WERI-Rb-1 (cell line): ENCODE results near the gene HAUS6.
"Not testable (repeated sequence)": the region's sequence is repeated elsewhere in the genome, so short reads cannot be mapped to it uniquely, and the experiment has no call there.

ENCODE experiments used
- DNase-seq: peaks from one replicate; pipeline ENCODE4 v3.0.0-alpha.2; 2020
- H3K27ac ChIP-seq: fragments of 250-450 bp; sonication (Bioruptor Pico); 2 replicates; pipeline ENCODE4 v1.5.1; 2020; ENCODE audit warnings: mild to moderate bottlenecking, moderate library complexity
- H3K27me3 ChIP-seq: fragments of 250-450 bp; sonication (Bioruptor Pico); 2 replicates; pipeline ENCODE4 v1.5.1; 2021; ENCODE audit warnings: mild to moderate bottlenecking, low read depth, moderate library complexity; ENCODE audit not compliant: insufficient read depth, severe bottlenecking
- H3K36me3 ChIP-seq: fragments of 250-450 bp; sonication (Bioruptor Pico); 2 replicates; pipeline ENCODE4 v1.5.1; 2020; ENCODE audit warnings: mild to moderate bottlenecking, moderate library complexity
- H3K4me3 ChIP-seq: 2 replicates; pipeline ENCODE4 v1.5.1; 2011; ENCODE audit warnings: low read depth, mild to moderate bottlenecking, control low read depth, low read length
- H3K9me3 ChIP-seq: fragments of 250-450 bp; sonication (Bioruptor Pico); 2 replicates; pipeline ENCODE4 v1.5.1; 2021; ENCODE audit warnings: mild to moderate bottlenecking, moderate library complexity; ENCODE audit not compliant: severe bottlenecking
- TF ChIP-seq, protein P1 (sequence below): IDR thresholded peaks from 2 replicates; pipeline ENCODE4 v1.5.1; 2011; ENCODE audit warnings: low read depth, mild to moderate bottlenecking, control low read depth, inconsistent platforms, low read length

Gene HAUS6

DNA sequence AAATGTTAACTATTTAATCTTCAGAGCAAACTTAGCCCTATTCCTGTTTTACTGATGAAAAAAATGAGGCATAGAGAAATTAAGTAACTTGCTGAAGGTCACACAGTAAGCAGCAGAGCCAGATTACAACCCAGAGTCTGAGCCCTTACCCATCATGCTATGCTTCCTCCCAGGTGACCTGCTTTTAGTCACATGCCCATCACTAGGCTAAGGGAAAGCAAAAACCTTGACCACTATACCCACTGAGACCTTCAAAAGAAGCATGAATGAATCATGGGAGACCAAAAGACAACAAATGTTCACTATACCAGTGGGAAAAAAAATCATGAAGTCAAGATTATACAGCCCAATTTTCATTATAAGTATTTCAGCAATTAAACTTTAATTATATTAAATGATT, 5.3 kb upstream of the HAUS6 start:
- Histone ChIP-seq H3K27ac (no peak overlapping the region), H3K36me3 (no peaks in the 10 kb centered on the region), H3K9me3 (no peaks in the 10 kb centered on the region), H3K27me3 (no peaks in the 10 kb centered on the region), H3K4me3 (no peak overlapping the region)
- no peak for DNase-seq
- TF ChIP-seq, protein P1, sequence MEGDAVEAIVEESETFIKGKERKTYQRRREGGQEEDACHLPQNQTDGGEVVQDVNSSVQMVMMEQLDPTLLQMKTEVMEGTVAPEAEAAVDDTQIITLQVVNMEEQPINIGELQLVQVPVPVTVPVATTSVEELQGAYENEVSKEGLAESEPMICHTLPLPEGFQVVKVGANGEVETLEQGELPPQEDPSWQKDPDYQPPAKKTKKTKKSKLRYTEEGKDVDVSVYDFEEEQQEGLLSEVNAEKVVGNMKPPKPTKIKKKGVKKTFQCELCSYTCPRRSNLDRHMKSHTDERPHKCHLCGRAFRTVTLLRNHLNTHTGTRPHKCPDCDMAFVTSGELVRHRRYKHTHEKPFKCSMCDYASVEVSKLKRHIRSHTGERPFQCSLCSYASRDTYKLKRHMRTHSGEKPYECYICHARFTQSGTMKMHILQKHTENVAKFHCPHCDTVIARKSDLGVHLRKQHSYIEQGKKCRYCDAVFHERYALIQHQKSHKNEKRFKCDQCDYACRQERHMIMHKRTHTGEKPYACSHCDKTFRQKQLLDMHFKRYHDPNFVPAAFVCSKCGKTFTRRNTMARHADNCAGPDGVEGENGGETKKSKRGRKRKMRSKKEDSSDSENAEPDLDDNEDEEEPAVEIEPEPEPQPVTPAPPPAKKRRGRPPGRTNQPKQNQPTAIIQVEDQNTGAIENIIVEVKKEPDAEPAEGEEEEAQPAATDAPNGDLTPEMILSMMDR, result no peak

DNA sequence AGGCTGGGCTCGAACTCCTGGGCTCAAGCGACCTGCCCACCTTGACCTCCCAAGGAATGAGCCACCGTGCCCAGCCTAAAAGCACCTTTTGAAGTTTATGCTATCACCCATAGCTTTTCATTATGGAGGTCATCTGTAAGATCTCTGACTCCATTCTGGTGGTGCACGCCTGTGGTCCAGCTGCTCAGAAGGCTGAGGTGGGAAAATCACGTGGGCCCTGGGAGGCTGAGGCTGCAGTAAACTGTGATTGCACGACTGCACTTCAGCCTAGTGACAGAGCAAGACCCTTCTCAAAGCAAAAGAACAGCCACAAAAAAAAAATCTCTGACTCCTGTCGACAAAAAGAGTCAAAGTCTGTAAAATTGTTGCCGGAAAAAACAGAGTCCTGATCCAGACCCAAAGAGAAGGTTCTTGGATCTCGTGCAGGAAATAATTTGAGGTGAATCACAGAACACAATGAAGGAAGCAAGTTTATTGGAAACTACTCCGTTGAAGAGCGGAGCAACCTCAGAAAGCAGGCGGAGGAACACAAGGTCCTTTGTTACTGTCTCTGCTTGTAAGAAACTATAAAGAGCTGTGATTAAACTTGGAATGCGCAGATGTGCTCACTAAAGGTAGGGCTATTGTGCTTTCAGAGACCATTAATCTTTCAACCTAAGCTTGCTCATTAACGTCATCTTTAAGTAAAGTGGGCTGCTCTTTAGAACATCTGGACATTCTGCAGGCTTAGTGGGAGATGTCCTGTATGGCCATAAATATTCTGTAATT, 2.0 kb upstream of the HAUS6 start:
- no peak for DNase-seq
- H3K27me3 ChIP-seq, result no peaks in the 10 kb centered on the region
- H3K36me3 ChIP-seq, result peaks cover 17% of the 10 kb centered on the region
- H3K9me3 ChIP-seq, result no peaks in the 10 kb centered on the region
- H3K27ac ChIP-seq, result no peak overlapping the region
- TF ChIP-seq, protein P1, result no peak
- no peak overlapping the region for H3K4me3 ChIP-seq

DNA sequence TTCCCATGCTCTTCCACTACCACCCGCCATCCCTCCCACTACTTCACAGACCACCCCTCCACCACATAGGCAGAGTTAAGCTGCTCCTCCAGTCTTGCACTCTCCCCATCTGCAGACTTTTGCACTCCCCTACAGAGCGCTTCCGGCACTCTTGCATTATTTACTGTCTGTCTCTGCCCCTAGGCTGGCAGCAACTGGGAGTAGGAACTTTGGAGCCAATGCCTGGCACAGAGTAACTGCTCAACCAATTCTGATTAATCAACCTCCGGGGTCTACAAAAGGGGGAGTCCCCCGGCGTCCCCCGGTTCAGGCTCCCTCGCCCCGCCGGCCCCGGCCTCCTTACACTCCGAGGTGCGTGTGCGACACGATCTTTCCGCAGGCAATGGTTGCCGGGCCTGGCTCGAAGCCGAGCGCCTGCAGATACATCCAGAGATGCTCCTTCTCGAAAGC, 498 bp downstream of the HAUS6 start:
- H3K4me3 ChIP-seq, result peak overlapping the region; percentile 99
- H3K9me3 ChIP-seq, result no peaks in the 10 kb centered on the region
- H3K36me3 ChIP-seq, result peaks cover 27% of the 10 kb centered on the region
- H3K27ac ChIP-seq, result peak overlapping the region; percentile 82
- DNase-seq, result peak; percentile 35
- no peaks in the 10 kb centered on the region for H3K27me3 ChIP-seq
- TF ChIP-seq, protein P1, result no peak

DNA sequence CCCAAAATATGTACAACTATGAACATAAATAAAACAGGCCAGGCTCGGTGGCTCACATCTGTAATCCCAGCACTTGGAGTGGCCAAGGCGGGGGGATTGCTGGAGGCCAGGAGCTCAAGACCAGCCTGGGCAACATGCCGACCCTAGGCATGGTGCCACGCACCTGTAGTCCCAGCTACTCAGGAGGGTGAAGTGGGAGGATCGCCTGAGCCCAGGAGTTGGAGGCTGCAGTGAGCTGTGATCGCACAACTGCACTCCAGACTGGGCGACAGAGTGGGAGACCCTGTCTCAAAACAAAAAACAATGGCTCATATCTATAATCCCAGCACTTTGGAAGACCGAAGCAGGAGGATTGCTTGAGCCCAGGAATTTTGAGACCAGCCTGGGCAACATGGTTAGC, 1.5 kb downstream of the HAUS6 start:
- no peak for DNase-seq
- peaks cover 32% of the 10 kb centered on the region for H3K36me3 ChIP-seq
- H3K27me3 ChIP-seq, result no peaks in the 10 kb centered on the region
- H3K9me3 ChIP-seq, result no peaks in the 10 kb centered on the region
- TF ChIP-seq, protein P1, result no peak
- no peak overlapping the region for H3K4me3 ChIP-seq
- H3K27ac ChIP-seq, result no peak overlapping the region; the same call in 1 of the 2 replicates

DNA sequence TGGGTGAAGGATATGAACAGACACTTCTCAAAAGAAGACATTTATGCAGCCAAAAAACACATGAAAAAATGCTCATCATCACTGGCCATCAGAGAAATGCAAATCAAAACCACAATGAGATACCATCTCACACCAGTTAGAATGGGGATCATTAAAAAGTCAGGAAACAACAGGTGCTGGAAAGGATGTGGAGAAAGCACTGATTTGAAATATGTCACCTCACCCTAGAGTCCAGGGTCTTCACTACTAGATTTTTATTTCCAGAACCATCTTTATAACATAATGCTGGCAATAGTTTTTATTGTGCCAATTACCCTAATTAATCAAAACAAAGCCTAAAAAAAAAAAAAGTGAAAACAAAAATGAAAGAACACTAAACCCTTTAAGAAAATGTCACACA, 5.3 kb downstream of the HAUS6 start:
- not testable (repeated sequence) for DNase-seq, H3K4me3 ChIP-seq, H3K27me3 ChIP-seq, H3K27ac ChIP-seq, H3K9me3 ChIP-seq
- H3K36me3 ChIP-seq, result peaks cover 69% of the 10 kb centered on the region

DNA sequence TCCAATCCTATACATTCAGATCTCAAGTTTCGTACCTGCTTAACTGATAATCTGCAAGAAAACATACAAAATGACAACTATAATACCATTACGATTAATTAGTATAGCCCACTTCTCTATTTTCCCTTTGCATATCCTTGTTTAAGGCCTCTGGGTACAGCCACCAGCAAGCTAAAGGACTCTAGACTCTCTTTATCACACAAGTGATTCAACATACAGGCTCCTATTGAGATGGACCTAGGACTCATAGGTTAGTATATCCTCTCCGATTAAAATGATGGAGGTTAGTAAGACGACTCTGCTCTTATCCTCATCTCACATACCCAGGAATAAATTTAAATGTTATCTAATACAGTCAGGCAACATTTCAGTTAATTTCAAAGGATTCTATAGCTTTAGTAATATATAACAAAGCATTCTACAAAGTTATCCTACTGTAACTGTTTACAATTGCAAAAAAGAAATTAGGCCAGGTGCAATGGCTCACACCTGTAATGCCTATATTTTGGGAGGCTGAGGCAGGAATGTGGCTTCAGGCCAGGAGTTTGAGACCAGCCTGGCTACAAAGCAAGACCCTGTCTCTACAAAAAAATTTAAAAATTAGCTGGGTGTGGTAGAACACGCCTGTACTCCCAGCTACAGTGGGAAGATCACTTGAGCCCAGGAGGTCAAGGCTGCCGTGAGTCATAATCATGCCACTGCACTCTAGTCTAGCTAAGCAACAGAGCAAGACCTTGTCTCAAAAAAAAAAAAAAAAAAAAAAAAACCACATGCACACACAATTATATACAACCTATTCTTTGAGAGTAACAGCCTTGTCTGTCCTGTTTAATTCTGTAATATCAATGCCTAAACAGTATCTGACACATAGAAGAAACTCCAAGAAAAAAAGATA, 15.4 kb downstream of the HAUS6 start:
- Histone ChIP-seq H3K27ac (no peak overlapping the region), H3K4me3 (no peak overlapping the region), H3K27me3 (no peaks in the 10 kb centered on the region), H3K9me3 (no peaks in the 10 kb centered on the region), H3K36me3 (peaks cover 81% of the 10 kb centered on the region)
- no peak for DNase-seq
- TF ChIP-seq, protein P1, result no peak
